Adrenal gland (tissue), 5 donors: ENCODE results near the gene PKP2.

Experiments
- POLR2A ChIP-seq, 2 donors: fragments of 450-650 bp; IDR thresholded peaks; one replicate each; pipeline ENCODE4 v1.6.1; 2017; ENCODE audit warnings: antibody characterized with exemption in 2 of 2, mild to moderate bottlenecking in 2 of 2, moderate library complexity in 1 of 2
- TF ChIP-seq, protein P1 (sequence below), 6 experiments: fragments of 450-650 bp in 4 of 6; fragments of 200-600 bp in 2 of 6; sonication (generic) in 1 of 6; IDR thresholded peaks; 1 replicate in 5 of 6; 2 replicates in 1 of 6; pipeline versions ENCODE4 v1.5.1 to v1.8.0; 2016 to 2021; ENCODE audit warnings: antibody characterized with exemption in 6 of 6, mild to moderate bottlenecking in 2 of 6, moderate library complexity in 1 of 6
- donor health status: DM: no; HTN: no; CAD: no.

DNA sequence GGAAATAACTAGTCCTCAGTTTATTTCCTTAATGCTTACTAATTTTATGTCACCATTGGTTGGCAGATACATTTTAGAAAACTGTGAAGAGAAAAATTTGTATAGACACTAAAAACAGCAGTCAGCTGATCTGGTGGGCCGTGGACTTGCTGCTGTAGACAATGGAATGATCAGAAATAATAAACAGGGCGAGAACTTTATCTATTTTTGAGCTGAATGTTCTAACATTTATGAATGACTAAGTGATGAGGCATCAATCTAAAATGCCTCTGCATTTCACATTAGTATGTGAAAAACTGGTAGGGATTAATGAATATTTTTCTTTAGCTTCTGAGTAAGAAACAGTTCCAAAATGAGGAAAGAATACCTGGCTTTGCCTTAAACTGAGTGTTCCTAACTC is 24.8 kb upstream of the PKP2 start:
- TF ChIP-seq, protein P1, sequence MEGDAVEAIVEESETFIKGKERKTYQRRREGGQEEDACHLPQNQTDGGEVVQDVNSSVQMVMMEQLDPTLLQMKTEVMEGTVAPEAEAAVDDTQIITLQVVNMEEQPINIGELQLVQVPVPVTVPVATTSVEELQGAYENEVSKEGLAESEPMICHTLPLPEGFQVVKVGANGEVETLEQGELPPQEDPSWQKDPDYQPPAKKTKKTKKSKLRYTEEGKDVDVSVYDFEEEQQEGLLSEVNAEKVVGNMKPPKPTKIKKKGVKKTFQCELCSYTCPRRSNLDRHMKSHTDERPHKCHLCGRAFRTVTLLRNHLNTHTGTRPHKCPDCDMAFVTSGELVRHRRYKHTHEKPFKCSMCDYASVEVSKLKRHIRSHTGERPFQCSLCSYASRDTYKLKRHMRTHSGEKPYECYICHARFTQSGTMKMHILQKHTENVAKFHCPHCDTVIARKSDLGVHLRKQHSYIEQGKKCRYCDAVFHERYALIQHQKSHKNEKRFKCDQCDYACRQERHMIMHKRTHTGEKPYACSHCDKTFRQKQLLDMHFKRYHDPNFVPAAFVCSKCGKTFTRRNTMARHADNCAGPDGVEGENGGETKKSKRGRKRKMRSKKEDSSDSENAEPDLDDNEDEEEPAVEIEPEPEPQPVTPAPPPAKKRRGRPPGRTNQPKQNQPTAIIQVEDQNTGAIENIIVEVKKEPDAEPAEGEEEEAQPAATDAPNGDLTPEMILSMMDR (IDR thresholded peaks at IDR 0.05), result no peak
- no peak for TF ChIP-seq POLR2A (IDR thresholded peaks at IDR 0.05)
